ENCODE results near the gene ELOA.

Gene ELOA

DNA sequence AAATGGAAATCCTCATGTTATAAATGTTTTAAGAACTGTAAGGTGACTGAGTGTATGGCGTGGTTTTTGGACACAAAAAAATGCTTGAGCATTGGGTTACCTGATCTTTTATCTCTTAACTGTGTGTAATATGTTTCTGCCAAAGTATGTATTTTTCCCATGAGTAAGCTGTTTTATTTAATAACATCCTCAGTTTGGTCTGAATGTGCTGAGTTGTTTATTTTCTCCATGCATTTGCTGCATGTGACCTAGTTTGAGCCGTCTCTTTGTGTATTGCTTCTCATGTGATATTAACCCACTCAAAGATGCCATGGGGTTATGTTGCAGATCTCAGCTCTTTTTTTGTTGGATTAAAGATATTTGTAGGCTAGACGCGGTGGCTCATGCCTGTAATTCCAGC lies 41.6 kb downstream of the ELOA start:
- no peaks in the 10 kb centered on the region for H3K9me2 ChIP-seq (replicated peaks; ENCODE audit: insufficient read depth, low read length)
- H4K20me1 ChIP-seq (ENCODE audit: low read depth, low read length): no peaks in the 10 kb centered on the region
- no peak overlapping the region for H3K9ac ChIP-seq (ENCODE audit: low read length)
- H3K4me3 ChIP-seq (ENCODE audit: insufficient read depth, low read length, poor library complexity, severe bottlenecking): no peak overlapping the region
- H3K27ac ChIP-seq (ENCODE audit: low read depth, low read length): no peak overlapping the region
- H2AFZ ChIP-seq (ENCODE audit: low read depth, low read length, severe bottlenecking): no peak overlapping the region
- no peak for TF ChIP-seq EZH2phosphoT487 (conservative IDR thresholded peaks at IDR 0.05; ENCODE audit: low read length)
- TF ChIP-seq, protein P1, sequence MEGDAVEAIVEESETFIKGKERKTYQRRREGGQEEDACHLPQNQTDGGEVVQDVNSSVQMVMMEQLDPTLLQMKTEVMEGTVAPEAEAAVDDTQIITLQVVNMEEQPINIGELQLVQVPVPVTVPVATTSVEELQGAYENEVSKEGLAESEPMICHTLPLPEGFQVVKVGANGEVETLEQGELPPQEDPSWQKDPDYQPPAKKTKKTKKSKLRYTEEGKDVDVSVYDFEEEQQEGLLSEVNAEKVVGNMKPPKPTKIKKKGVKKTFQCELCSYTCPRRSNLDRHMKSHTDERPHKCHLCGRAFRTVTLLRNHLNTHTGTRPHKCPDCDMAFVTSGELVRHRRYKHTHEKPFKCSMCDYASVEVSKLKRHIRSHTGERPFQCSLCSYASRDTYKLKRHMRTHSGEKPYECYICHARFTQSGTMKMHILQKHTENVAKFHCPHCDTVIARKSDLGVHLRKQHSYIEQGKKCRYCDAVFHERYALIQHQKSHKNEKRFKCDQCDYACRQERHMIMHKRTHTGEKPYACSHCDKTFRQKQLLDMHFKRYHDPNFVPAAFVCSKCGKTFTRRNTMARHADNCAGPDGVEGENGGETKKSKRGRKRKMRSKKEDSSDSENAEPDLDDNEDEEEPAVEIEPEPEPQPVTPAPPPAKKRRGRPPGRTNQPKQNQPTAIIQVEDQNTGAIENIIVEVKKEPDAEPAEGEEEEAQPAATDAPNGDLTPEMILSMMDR (IDR thresholded peaks at IDR 0.05; ENCODE audit: insufficient read depth, low read length, poor library complexity, severe bottlenecking): no peak
- H3K36me3 ChIP-seq (ENCODE audit: low read length): peaks cover 22% of the 10 kb centered on the region
- H3K4me2 ChIP-seq (ENCODE audit: low read depth, low read length, poor library complexity, severe bottlenecking): no peak overlapping the region
- no peaks in the 10 kb centered on the region for H3K27me3 ChIP-seq (ENCODE audit: low read length)
- H3F3A ChIP-seq (ENCODE audit: insufficient read depth): peaks cover 13% of the 10 kb centered on the region
- peaks cover 17% of the 10 kb centered on the region for H3K79me2 ChIP-seq (ENCODE audit: insufficient read depth, low read length)
- no peaks in the 10 kb centered on the region for H3K9me3 ChIP-seq (ENCODE audit: insufficient read depth, low read length)

DNA sequence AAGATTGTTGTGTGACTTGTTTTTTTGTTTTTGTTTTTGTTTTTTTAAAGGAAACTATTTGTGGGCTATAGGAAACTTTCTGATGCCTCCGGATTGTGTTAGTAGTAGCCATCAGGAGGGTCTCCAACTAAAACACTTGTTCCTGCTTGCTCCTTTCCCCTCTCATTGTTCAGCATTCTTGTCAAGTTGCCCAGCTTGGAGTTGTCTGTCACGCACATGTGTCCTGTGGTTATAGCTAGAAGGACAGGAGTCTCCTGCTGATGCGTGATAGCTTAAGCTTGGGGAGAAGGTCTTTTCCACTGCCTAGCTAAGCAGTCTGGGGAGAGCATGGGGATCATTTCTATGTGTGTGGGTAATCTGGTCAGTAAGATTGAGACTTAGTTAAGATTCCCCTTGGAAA lies 44.4 kb downstream of the ELOA start:
- Histone ChIP-seq H3K9me3 (ENCODE audit: insufficient read depth, low read length) (no peaks in the 10 kb centered on the region), H3K9ac (ENCODE audit: low read length) (no peak overlapping the region), H3F3A (ENCODE audit: insufficient read depth) (peaks cover 16% of the 10 kb centered on the region), H4K20me1 (ENCODE audit: low read depth, low read length) (no peaks in the 10 kb centered on the region), H3K27me3 (ENCODE audit: low read length) (no peaks in the 10 kb centered on the region), H3K9me2 (replicated peaks; ENCODE audit: insufficient read depth, low read length) (no peaks in the 10 kb centered on the region), H3K4me3 (ENCODE audit: insufficient read depth, low read length, poor library complexity, severe bottlenecking) (no peak overlapping the region), H3K4me2 (ENCODE audit: low read depth, low read length, poor library complexity, severe bottlenecking) (no peak overlapping the region), H2AFZ (ENCODE audit: low read depth, low read length, severe bottlenecking) (no peak overlapping the region), H3K79me2 (ENCODE audit: insufficient read depth, low read length) (peaks cover 20% of the 10 kb centered on the region), H3K27ac (ENCODE audit: low read depth, low read length) (no peak overlapping the region), H3K36me3 (ENCODE audit: low read length) (peaks cover 20% of the 10 kb centered on the region)
- no peak for TF ChIP-seq EZH2phosphoT487 (conservative IDR thresholded peaks at IDR 0.05; ENCODE audit: low read length)
- TF ChIP-seq, protein P1 (IDR thresholded peaks at IDR 0.05; ENCODE audit: insufficient read depth, low read length, poor library complexity, severe bottlenecking): no peak

DNA sequence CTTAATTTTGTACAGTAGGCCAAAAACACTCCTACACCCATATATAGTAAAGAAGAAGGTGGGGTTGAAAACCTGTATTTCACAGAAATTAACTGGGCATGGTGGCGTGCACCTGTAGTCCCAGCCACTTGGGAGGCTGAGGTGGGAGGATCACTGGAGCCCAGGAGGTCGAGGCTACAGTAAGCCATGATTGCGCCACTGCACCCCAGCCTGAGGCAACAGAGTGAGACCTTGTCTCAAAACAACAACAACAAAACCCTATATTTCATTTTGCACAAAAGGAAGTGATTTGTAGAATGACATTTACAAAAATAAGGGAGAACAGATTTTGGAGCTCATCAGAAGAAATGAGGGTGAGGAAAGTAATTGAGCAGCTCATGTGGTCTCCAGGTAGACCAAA lies 45.4 kb downstream of the ELOA start:
- H3K27ac ChIP-seq (ENCODE audit: low read depth, low read length): no peak overlapping the region
- H3K79me2 ChIP-seq (ENCODE audit: insufficient read depth, low read length): peaks cover 23% of the 10 kb centered on the region
- H3F3A ChIP-seq (ENCODE audit: insufficient read depth): peaks cover 16% of the 10 kb centered on the region
- H3K4me2 ChIP-seq (ENCODE audit: low read depth, low read length, poor library complexity, severe bottlenecking): no peak overlapping the region
- no peak overlapping the region for H3K4me3 ChIP-seq (ENCODE audit: insufficient read depth, low read length, poor library complexity, severe bottlenecking)
- H2AFZ ChIP-seq (ENCODE audit: low read depth, low read length, severe bottlenecking): no peak overlapping the region
- H3K9me3 ChIP-seq (ENCODE audit: insufficient read depth, low read length): no peaks in the 10 kb centered on the region
- no peaks in the 10 kb centered on the region for H3K27me3 ChIP-seq (ENCODE audit: low read length)
- TF ChIP-seq, protein P1 (IDR thresholded peaks at IDR 0.05; ENCODE audit: insufficient read depth, low read length, poor library complexity, severe bottlenecking): no peak
- TF ChIP-seq EZH2phosphoT487 (conservative IDR thresholded peaks at IDR 0.05; ENCODE audit: low read length): no peak
- H4K20me1 ChIP-seq (ENCODE audit: low read depth, low read length): no peaks in the 10 kb centered on the region
- no peaks in the 10 kb centered on the region for H3K9me2 ChIP-seq (replicated peaks; ENCODE audit: insufficient read depth, low read length)
- H3K36me3 ChIP-seq (ENCODE audit: low read length): peaks cover 18% of the 10 kb centered on the region
- no peak overlapping the region for H3K9ac ChIP-seq (ENCODE audit: low read length)
